K562 (cell line): ENCODE data around the gene RHEBL1. TPM values are rescaled to one million over a fixed set of nuclear protein-coding genes. Genes with fewer than 3 reads are reported as not detected.

ENCODE experiments used
- BHLHE40 ChIP-seq: IDR thresholded peaks from 2 replicates; pipeline ENCODE4 v1.6.1; 2011; ENCODE audit warnings: low read length, improper control_type of control experiment
- BRD4 ChIP-seq: fragments of 200-600 bp; sonication (generic); IDR thresholded peaks from 2 replicates; pipeline ENCODE4 v1.6.1; 2017; ENCODE audit warnings: inconsistent platforms
- CXXC5 ChIP-seq: fragments of 250-450 bp; sonication (Bioruptor Pico); IDR thresholded peaks from 2 replicates; pipeline ENCODE4 v1.8.0; 2022; ENCODE audit warnings: inconsistent platforms, mild to moderate bottlenecking, moderate library complexity
- E2F1 ChIP-seq: sonication (generic); formaldehyde crosslinking; IDR thresholded peaks from 2 replicates; pipeline ENCODE4 v1.8.1; 2023; ENCODE audit warnings: mild to moderate bottlenecking, missing genetic modification reagents, moderate library complexity
- ETS1 ChIP-seq: conservative IDR thresholded peaks from 2 replicates; pipeline ENCODE4 v1.6.1; 2011; ENCODE audit warnings: low read depth, mild to moderate bottlenecking, low read length; ENCODE audit not compliant: control insufficient read depth
- NFYB ChIP-seq: IDR thresholded peaks from 2 replicates; pipeline ENCODE4 v1.6.1; 2011; ENCODE audit warnings: mild to moderate bottlenecking, moderate library complexity; ENCODE audit not compliant: insufficient read length; ENCODE audit errors: extremely low read depth
- NR4A1 ChIP-seq, 2 experiments: fragments of 250-450 bp in 1 of 2; fragments of 450-650 bp in 1 of 2; sonication (Bioruptor Pico) in 1 of 2; IDR thresholded peaks; 2 replicates each; pipeline versions ENCODE4 v1.4.0 to v1.6.1; 2016 to 2020; ENCODE audit warnings: mild to moderate bottlenecking in 2 of 2, missing compliant biosample characterization in 1 of 2, missing genetic modification characterization in 1 of 2, moderate library complexity in 1 of 2
- RB1 ChIP-seq: fragments of 450-650 bp; IDR thresholded peaks from 2 replicates; pipeline ENCODE4 v1.6.1; 2017; ENCODE audit warnings: low read depth, mild to moderate bottlenecking
- RCOR1 ChIP-seq, 2 experiments: IDR thresholded peaks; 2 replicates each; pipeline ENCODE4 v1.6.1; 2012; ENCODE audit warnings: low read depth in 2 of 2, low read length in 2 of 2, borderline replicate concordance in 1 of 2, improper control_type of control experiment in 1 of 2
- SIN3A ChIP-seq, 2 experiments: fragments of 150-350 bp in 1 of 2; IDR thresholded peaks; 2 replicates each; pipeline ENCODE4 v1.6.1; 2011 to 2016; ENCODE audit warnings: borderline replicate concordance in 2 of 2, low read depth in 2 of 2, low read length in 2 of 2, mild to moderate bottlenecking in 2 of 2, moderate library complexity in 2 of 2; ENCODE audit not compliant: control insufficient read depth in 1 of 2
- SMC3 ChIP-seq: conservative IDR thresholded peaks from 2 replicates; pipeline ENCODE4 v1.6.1; 2011; ENCODE audit warnings: low read depth, low read length, improper control_type of control experiment; ENCODE audit not compliant: insufficient read depth
- THRA ChIP-seq: fragments of 450-650 bp; IDR thresholded peaks from 2 replicates; pipeline ENCODE4 v1.6.1; 2017; ENCODE audit warnings: mild to moderate bottlenecking, moderate library complexity
- VEZF1 ChIP-seq: fragments of 200-800 bp; sonication (Bioruptor generic); IDR thresholded peaks from 2 replicates; pipeline ENCODE4 v1.6.1; 2017; ENCODE audit warnings: missing genetic modification characterization, missing compliant biosample characterization
- ZBTB17 ChIP-seq: fragments of 450-650 bp; formaldehyde crosslinking; IDR thresholded peaks from 2 replicates; pipeline ENCODE4 v1.4.0; 2020; ENCODE audit warnings: mild to moderate bottlenecking
- ZHX1 ChIP-seq: fragments of 150-350 bp; conservative IDR thresholded peaks from 2 replicates; pipeline ENCODE4 v1.6.1; 2014; ENCODE audit warnings: low read length
- ZNF511 ChIP-seq: sonication (generic); formaldehyde crosslinking; IDR thresholded peaks from 2 replicates; pipeline ENCODE4 v1.8.0; 2022; ENCODE audit warnings: mild to moderate bottlenecking, missing genetic modification reagents
- polyA plus RNA-seq, 8 experiments: library from polyadenylated mRNA; depleted of rRNA in 4 of 8; stranded (reverse) in 5 of 8; unstranded in 3 of 8; fragments of >200 nt; fragmentation: Nextera tagmentation in 2 of 8; fragmentation: Illumina TruSeq in 1 of 8; extraction: Ambion mirVana in 2 of 8; extraction: Trizol in 1 of 8; gene quantifications; 2 replicates each; pipeline versions ENCODE4 v1.2.1 to v1.2.3, GENCODE V29; 2011 to 2014; ENCODE audit warnings: inconsistent platforms in 1 of 8, missing spikeins in 1 of 8
- total RNA-seq, 7 experiments: library from RNA; depleted of rRNA in 6 of 7; stranded (reverse); fragments of >200 nt in 6 of 7; fragmentation: Illumina TruSeq in 2 of 7; extraction: Trizol in 2 of 7; gene quantifications; 2 replicates each; pipeline versions ENCODE4 v1.2.1 to v1.2.3, GENCODE V29; 2011 to 2021; ENCODE audit warnings: low replicate concordance in 1 of 7

RHEBL1 gene
- total and polyA plus RNA-seq, 9 of the 15 experiments (the other 6 are each of a cell fraction or from before 2014, with no cell fraction given), result 4.3 to 36.1 (median 8.2) TPM

GRCh38 chr12:49110464-49111155 is 40.8 kb upstream of the RHEBL1 start, which contains the start of gene LMBR1L (continued):
- TF ChIP-seq SMC3 (0 out of 2 replicates have a peak, but pooled peaks have one; percentile 5), NR4A1 (CRISPR knock-in tag; IDR thresholded peaks at IDR 0.05) (0 out of 2 replicates have a peak, but pooled peaks have one; percentile 49), NR4A1 (tag; IDR thresholded peaks at IDR 0.05) (0 out of 2 replicates have a peak, but pooled peaks have one; percentile 24), ETS1 (no peak; the same call in 1 of the 2 replicates), VEZF1 (CRISPR knock-in tag) (peak; percentile 66), BRD4 (no peak), BHLHE40 (peak; percentile 95), CXXC5 (peak; percentile 68), ZNF511 (peak; percentile 54; the same call in 1 of the 2 replicates), ZHX1 (no peak), RB1 (no peak; the same call in 1 of the 2 replicates), NFYB (peak; percentile 93), RCOR1 (IDR thresholded peaks at IDR 0.05; ENCODE audit: borderline replicate concordance in 1 of 2, low read depth in 2 of 2, low read length in 2 of 2) (peak in 1 of 2 experiments; percentile 54; a peak in 2 of 4 replicates), E2F1 (CRISPR knock-in tag) (no peak), SIN3A (IDR thresholded peaks at IDR 0.05; ENCODE audit: borderline replicate concordance in 2 of 2, control insufficient read depth in 1 of 2, low read depth in 2 of 2, low read length in 2 of 2) (peak in 1 of 2 experiments; percentile 69; a peak in 2 of 4 replicates), THRA (no peak), ZBTB17 (peak; percentile 59; the same call in 1 of the 2 replicates)
